ENCODE data around the gene ANKHD1. TPM values are rescaled to one million over a fixed set of nuclear protein-coding genes. Genes with fewer than 3 reads are reported as not detected.

Gene ANKHD1
- total RNA-seq, 2 donors from 2014 or later = 69.7 to 112 TPM

- no peak for TF ChIP-seq POLR2A (IDR thresholded peaks at IDR 0.05)
- no peak for TF ChIP-seq POLR2AphosphoS5 (IDR thresholded peaks at IDR 0.05)
- TF ChIP-seq CTCF (IDR thresholded peaks at IDR 0.05) = no peak
- Histone ChIP-seq H3K4me1 (replicated peaks) (no peaks in the 10 kb centered on the region), H3K27me3 (replicated peaks; ENCODE audit: insufficient read depth) (no peaks in the 10 kb centered on the region), H3K9me3 (no peaks in the 10 kb centered on the region), H3K27ac (no peak overlapping the region), H3K4me3 (no peak overlapping the region), H3K36me3 (no peaks in the 10 kb centered on the region)
- no peak for DNase-seq (ENCODE audit: low spot score)
- WGBS = 89% methylated on average over 7 of the region's 8 CpGs
- intact Hi-C loops (cut with DNase I) = no loop called here
These were observed 39.3 kb upstream of the ANKHD1 start for GRCh38 chr5:140362311-140362710.

- Histone ChIP-seq H3K4me3 (peak overlapping the region in 1 of 2 donors; percentile 27), H3K27me3 (replicated peaks; ENCODE audit: insufficient read depth) (no peaks in the 10 kb centered on the region), H3K27ac (no peak overlapping the region), H3K4me1 (replicated peaks) (no peaks in the 10 kb centered on the region), H3K36me3 (no peaks in the 10 kb centered on the region), H3K9me3 (no peaks in the 10 kb centered on the region)
- WGBS = 10% methylated on average over 28 of the region's 29 CpGs
- peak; percentile 61 for DNase-seq (ENCODE audit: low spot score)
- intact Hi-C loops (cut with DNase I) = no loop called here
- TF ChIP-seq POLR2AphosphoS5 (IDR thresholded peaks at IDR 0.05) (no peak), CTCF (IDR thresholded peaks at IDR 0.05) (peak; percentile 77 to 90 (median 84)), POLR2A (IDR thresholded peaks at IDR 0.05) (no peak)
These were observed 38.6 kb upstream of the ANKHD1 start for GRCh38 chr5:140362875-140363630.

GRCh38 chr5:140363631-140364471 is 37.8 kb upstream of the ANKHD1 start:
- 65% methylated on average over 20 of the region's 20 CpGs for WGBS
- intact Hi-C loops (cut with DNase I) = no loop called here
- DNase-seq (ENCODE audit: low spot score) = no peak
- no peak for TF ChIP-seq POLR2A (IDR thresholded peaks at IDR 0.05)
- TF ChIP-seq CTCF (IDR thresholded peaks at IDR 0.05) = no peak
- no peak for TF ChIP-seq POLR2AphosphoS5 (IDR thresholded peaks at IDR 0.05)
- no peak overlapping the region for H3K27ac ChIP-seq
- H3K4me3 ChIP-seq = peak overlapping the region in 1 of 2 donors; percentile 27
- H3K4me1 ChIP-seq (replicated peaks) = no peaks in the 10 kb centered on the region
- H3K27me3 ChIP-seq (replicated peaks; ENCODE audit: insufficient read depth) = no peaks in the 10 kb centered on the region
- H3K9me3 ChIP-seq = no peaks in the 10 kb centered on the region
- no peaks in the 10 kb centered on the region for H3K36me3 ChIP-seq

GRCh38 chr5:140364472-140364765 is 37.2 kb upstream of the ANKHD1 start:
- Histone ChIP-seq H3K9me3 (no peaks in the 10 kb centered on the region), H3K4me3 (no peak overlapping the region), H3K27me3 (replicated peaks; ENCODE audit: insufficient read depth) (no peaks in the 10 kb centered on the region), H3K36me3 (no peaks in the 10 kb centered on the region), H3K4me1 (replicated peaks) (no peaks in the 10 kb centered on the region), H3K27ac (no peak overlapping the region)
- no peak for DNase-seq (ENCODE audit: low spot score)
- intact Hi-C loops (cut with DNase I) = no loop called here
- TF ChIP-seq POLR2AphosphoS5 (IDR thresholded peaks at IDR 0.05) (no peak), POLR2A (IDR thresholded peaks at IDR 0.05) (no peak), CTCF (IDR thresholded peaks at IDR 0.05) (no peak)
- WGBS = 93% methylated on average over 3 of the region's 3 CpGs

All from prostate gland (tissue), 2 donors.